NCI-H1092 treated with DMSO at 0.1 percent for 48 hours (cell line): Measurements from ENCODE around the gene TMEM183A.
"Not testable (repeated sequence)": the region's sequence is repeated elsewhere in the genome, so short reads cannot be mapped to it uniquely, and the experiment has no call there.

Experiments used
- DNase-seq: peaks from one replicate; lab custom pipeline; 2025; lab: John Stamatoyannopoulos, UW

TMEM183A gene

DNA sequence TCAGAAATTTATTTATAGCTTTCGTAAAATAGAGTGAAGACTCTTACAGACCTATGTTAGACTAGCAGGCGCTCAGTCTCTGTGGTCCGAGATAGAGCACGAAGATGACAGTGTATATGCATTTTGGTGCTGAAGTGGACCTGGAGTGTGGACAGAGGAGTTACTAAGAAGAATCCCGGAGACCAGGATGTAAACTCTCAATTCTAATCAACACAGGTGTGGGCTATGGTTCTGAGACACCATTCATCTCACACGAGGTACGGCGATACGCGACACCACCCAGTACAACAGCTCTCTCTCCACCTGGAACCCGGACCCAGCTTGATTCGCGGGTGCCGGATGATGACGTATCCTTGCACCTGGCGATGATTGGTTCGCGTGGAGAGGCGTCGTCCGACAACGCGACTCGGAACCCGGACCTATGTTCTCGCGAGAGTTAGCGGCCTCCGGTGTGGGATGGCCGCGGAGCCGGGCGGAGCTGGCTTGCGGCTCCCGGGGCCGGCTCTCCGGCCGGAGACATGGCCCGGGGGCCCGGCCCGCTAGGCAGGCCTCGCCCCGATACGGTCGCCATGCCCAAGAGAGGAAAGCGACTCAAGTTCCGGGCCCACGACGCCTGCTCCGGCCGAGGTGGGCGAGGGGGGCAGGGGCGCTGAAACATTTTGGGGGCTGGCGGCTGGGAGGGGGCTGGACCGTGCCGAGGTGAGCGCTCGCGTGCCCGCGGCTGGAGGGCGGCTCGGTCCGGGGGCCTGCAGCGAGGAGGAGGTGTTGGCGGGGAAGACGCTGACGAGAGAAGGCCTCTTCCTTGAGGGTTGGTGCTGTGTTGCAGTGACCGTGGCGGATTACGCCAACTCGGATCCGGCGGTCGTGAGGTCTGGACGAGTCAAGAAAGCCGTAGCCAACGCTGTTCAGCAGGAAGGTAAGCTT is at the start of gene TMEM183A:
TMEM183A (plus strand) TSS at position 427 of the 924 bp plus-strand sequence; CDS start at position 519, 92 bp downstream.
- peak; percentile 98 for DNase-seq

DNA sequence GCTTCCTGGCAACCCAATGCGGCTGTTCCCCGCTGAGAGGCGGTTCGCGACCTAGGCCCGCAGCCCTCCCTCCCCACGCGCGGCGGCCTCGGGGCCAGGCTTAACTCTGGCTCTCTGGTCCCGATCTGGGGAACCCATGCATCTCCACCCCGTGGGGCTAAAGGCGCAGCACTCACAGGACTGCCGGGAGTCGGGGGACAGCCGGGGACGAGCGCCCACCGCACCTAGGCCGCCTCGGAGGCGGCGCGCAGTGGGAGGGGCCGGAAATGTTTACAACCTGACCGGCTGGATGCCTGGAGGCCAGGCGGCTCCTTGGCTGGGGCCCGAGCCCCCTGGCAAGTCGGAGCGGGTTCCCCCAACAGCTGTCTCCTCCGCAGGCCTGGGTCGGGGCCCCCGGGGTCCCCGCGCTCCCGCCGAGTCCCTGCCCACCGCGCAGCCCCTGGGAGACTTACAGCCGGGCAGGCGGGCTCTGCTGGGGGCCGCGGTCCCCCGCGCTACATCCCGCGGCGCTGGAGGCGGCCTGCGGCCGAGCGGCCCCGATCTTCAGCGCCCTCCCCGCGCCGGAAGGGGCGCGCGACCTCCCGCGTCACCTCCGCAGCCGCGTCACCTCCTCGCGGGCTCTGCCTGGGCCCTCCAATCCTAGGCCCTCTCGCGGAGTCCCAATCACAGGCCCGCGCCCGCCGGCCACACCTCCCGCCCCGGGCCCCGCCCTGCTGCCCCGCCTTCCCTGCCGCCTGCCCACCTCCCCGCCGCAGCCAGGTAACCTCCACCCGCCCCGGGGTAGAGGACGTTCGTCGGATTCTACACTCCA is 49.2 kb upstream of the TMEM183A start, which contains the start of gene ADIPOR1:
ADIPOR1 (minus strand) TSS at position 580 of the 811 bp plus-strand sequence. CDS start 7,242 bp downstream, outside the sequence.
- peak; percentile 88 for DNase-seq

DNA sequence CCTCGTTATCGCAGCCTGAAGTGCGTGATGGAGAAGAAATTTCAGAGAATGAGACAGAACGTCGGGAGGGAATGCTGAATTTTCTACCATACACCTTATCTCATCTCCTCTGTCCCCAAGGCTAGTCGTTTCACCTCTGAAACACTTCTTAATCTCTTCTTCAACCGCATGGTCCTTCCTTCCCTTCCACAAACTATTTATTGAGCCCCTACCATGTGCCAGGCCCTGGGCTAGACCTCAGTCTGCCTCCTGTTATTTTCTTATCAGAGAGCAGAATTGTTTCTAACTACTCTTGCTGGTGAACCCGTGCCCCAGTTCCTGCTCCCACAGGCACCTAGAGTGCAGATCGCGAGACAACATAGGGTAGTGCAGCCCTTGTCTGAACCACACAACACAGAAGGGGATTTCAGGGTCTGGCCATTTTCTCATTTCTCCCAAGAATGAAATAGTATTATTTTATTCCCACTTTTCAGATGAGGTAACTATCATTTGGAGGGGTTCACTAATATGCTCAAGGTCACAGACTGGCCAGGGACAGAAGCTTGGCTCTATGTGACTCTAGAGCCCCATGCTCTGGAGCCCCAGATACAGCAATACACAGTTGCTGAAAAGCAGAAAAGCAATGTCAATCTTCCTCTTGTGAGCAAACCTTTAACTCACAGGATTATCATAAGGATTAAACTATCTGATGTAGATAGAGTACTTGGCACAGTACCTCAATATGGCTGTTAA is 48.5 kb upstream of the TMEM183A start:
- DNase-seq, result peak; percentile 68

GRCh38 chr1:202959276-202959620 is 47.9 kb upstream of the TMEM183A start:
- DNase-seq, result peak; percentile 28

GRCh38 chr1:202961220-202961880 is 45.8 kb upstream of the TMEM183A start:
- no peak for DNase-seq

DNA sequence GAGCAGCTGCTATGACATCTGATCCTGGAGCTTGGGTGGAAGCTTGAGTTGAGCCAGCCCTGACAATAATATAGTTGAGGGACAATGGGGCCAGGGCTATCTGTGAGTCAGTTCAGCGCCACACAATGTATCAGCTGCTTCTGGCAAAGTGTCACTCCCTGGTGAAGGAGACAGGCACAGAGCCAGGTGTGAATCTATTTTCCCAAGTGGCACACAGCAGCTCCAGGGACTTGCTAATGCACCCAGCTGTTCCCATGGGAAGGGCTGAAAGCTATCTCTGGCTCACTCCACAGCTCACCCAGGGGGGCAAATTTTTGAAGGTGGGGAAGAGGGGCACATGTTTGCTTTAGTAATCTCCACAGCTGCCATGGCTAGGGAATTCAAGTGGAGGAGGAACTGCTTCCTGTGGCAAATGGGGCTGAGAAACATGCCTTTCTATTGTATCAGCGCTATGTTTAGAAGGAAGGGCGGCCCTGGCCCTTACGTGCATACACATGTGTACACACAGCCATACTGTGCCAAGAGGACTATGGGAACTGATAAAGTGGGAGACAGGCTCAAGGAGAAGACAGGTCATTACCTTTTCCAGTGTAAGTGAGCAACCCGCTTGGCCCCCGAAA is 42.3 kb upstream of the TMEM183A start:
- DNase-seq, result peak; percentile 99

DNA sequence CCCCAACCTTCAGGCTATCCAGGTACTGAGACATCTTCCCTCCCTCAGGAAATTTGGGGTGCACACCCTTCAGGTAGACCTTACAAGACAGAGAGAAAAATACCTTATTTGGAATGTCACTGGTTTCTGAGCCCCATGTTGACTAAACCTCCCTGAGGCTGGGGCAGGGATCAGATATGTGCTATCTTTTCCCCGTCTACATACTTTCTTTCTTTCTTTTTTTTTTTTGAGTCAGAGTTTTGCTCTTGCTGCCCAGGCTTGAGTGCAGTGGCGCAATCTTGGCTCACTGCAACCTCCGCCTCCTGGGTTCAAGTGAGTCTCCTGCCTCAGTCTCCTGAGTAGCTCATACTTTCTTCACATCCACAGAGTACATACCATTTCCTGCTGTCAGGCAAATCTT is 41.8 kb upstream of the TMEM183A start:
- DNase-seq, result no peak

DNA sequence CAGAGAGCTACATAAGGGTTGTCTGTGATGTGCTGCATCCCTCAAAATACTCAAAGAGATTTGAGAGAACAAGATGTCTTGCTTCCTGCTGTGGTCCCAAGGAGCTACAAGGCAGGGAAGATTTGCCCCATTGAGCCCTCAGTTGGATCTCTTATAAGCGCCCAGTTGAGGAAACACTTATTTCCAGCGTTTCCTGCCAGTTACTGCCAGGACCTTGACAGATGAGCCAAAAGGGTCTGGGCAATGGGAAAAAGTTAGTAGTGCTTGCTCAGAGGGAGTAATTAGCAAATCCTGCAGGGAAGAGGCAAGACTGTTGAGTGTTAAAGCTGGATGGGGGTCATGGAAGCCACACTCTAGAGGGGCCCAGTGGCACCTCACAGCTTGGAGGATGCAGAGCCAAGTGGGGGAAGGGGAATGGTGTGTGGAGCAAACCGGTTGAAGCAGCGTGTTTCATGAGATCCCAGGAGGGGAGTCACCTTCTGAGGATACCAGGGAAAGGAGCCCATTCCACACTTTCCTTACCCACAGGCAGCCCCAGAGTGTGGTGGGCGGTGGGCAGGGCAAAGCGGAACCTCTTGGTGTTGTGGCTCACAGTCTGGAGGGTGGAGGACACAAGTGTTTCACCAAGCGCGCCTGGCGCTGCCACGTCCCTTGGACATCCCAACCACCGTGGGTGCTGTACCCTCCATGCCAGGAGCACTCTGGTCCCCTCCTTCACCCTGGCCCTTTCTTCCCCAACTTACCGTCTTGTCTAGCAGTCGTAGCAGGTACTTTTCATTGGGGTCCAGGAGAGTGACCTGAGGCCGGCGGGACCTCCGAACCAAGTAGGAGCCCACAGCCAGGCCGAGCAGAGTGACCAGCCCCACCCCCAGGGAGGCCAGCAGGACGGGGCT is 40.9 kb upstream of the TMEM183A start:
- DNase-seq, result peak; percentile 11

DNA sequence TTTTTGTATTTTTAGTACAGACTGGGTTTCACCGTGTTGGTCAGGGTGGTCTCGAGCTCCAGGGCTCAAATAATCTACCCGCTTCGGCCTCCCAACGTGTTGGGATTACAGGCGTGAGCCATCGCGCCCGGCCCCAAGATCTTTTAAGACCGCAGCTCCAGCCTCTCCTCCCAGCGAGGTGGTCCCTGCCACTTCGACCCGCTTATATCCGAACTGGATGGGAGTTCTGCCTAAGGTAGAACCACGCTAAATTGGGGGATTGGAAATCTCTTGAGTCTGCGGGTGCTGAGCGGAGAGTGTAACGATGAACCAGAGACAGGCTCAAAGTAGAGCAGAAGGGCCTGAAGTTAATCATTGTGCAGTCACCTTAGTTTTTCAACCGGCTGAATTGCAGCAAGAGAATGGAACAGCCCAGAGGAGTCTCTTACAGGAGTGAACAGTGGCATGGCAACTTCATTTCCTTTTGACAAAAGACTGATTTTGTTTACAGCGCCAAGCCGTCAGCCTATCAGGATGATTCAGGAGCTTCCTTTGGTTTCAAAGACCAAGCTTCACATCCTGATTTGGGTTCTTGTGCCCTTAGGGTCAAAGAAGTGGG is 39.4 kb upstream of the TMEM183A start:
- DNase-seq, result peak; percentile 43

DNA sequence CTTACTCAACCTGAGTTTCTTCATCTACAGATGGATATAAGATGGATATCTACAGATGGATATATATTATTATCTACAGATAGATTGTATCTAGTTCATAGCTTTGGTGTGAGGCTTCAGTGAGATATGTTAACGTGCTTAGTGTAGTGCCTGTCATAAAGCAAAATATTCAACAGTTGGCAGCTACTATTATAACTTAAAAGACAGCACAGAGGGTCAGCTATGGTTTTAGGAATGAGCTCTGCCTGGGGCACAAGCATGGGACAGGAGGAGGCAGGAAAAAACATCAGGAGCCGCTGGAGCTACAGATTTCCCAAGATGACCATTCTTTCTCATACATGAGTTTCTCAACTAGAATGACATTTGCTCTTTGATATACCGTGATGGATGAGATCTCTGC is 38.8 kb upstream of the TMEM183A start:
- no peak for DNase-seq

DNA sequence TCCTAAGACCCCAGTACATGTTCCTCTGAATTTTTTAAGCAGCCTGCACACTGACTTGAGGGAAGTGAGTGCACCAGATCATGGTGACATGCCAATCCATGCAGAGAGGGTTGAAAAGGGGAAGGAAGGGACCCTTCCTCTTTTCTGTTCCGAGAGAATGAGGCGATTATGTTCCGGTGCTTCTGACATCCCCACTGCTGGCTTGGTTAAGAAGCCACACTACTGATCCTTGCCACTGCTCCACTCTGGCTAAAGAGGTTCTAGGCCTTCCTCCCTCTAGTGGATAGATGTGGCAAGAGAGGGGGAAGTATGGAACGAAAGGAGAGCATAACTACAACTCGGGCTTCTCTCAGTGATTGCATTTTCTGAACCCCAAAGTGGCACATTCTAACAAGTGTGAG is 38.3 kb upstream of the TMEM183A start:
- peak; percentile 57 for DNase-seq

DNA sequence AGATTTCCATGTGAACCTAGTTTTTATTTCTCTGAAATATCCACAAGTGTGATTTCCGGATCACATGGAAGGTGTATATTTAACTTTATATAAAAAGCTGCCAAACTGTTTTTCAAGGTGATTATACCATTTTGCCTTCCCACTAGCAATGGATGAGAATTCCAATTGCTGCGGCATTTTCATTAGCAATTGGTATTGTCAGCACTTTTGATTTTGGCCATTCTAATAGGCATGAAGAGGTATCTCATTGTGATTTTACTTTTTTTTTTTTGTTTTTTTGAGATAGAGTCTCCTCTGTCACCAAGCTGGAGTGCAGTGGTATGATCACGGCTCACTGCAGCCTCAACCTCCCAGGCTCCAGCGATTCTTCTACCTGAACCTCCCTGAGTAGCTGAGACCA is 35.1 kb upstream of the TMEM183A start:
- no peak for DNase-seq

- no peak for DNase-seq
Observed at GRCh38 chr1:202974856-202975255, 32.3 kb upstream of the TMEM183A start.

GRCh38 chr1:202976633-202977032 is 30.5 kb upstream of the TMEM183A start:
- no peak for DNase-seq

DNA sequence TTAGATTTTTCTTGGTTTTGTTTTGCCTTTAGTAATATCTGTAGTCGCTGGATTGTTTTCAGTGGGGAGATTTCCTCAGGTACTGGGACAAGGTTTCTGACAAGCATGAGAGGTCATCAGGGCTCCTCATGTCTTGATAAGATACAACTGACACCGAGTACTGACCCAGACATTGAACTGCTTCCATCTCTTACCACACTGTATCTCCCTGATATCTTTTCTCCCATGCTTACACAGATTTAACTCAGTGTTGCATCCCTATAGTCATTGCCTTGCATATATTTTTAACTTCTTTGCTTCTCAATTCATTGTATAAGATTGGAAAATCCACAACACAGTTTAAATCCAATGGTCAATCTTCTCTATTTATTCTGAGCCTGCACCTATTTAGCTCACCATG is 27.7 kb upstream of the TMEM183A start:
- DNase-seq, result no peak

DNA sequence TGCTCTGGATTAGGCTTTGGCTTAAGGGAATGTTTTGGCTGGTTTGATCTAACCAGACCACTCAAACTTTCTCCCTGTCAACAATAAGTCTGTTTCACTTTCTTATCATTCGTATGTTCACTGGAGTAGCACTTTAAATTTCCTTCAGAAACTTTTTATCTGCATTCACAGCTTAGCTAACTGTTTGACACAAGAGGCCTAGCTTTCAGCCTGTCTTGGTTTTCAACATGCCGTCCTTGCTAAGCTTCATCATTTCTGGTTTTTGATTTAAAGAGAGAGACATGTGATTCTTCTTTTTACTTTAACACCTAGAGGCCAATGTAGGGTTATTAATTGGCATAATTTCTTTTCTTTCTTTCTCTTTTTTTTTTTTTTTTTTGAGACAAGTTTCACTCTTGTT is 25.2 kb upstream of the TMEM183A start:
- DNase-seq, result no peak

GRCh38 chr1:202982715-202983430 is 24.3 kb upstream of the TMEM183A start:
- no peak for DNase-seq

DNA sequence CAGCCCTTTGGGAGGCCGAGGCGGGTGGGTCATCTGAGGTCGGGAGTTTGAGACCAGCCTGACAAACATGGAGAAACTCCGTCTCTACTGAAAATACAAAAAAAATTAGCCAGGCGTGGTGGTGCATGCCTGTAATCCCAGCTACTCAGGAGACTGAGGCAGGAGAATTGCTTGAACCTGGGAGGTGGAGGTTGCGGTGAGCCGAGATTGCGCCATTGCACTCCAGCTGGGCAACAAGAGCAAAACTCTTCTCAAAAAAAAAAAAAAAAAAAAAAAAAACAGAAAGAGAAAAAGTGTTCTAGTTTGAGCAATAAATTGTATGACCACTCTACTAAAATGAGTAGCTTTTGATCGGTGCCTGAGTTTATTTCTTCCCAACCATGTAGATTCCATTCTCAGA is 21.1 kb upstream of the TMEM183A start:
- DNase-seq, result not testable (repeated sequence)

DNA sequence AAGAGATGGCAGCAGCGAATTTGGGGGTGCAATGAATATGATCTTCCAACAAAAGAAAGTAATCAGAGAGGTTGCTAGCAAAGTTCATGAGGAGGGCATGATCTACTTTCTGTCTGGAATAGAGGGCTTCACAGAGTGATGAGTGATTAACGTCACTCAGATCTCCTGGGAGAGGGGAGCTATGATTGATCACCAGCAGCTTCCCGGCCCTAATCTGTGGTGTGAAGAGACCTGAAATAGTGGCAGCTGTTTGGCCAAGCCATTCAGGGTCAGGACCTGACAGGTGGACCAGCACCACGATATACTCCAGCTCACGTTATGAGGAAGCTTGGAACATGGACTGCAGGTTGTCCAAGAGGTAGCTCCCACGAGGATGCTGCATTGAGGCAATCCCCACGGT is 19.9 kb upstream of the TMEM183A start:
- DNase-seq, result no peak
